SKM-1 (cell line): ENCODE data around the gene CHL1.

Experiments used
- DNase-seq: peaks from one replicate; lab custom pipeline; 2025; ENCODE audit not compliant: unreplicated experiment; lab: John Stamatoyannopoulos, UW

The CHL1 gene

DNA sequence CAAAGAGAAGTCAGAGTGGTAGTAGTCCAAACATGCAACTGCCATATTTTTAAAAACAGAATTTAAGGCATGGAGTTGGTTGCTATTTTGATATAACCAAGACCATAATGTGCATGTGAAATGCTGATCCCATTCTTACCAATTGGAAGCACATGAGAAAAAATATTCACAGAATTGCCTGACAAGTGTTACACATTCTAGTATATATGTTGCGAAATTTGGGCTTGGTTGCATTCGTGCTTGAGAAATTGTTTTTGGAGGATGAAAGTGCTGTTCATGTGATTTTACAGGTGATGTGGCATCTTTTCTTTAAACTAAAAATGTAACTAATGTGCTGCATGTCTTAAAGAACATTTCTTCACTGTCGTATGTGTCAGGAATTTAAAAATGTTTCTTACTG lies 199.7 kb downstream of the CHL1 start:
- peak; percentile 5 for DNase-seq

DNA sequence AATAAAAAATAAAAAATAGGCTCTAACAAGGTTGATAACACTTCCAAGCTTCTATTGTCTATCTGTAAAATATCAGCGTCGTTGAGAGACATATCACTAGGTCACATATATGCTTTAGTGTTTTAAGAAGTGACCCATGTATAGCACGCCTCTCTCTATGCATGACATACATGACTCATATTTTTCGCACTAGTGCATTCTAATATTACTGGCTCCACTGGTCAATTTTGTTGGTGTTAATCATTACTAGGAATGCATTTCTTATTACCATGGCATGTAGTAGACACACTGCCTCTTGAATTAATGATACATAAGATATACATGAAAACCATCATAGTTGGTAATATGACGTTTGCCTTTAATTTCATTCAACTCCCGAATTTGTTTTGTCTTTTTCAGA lies 203.1 kb downstream of the CHL1 start:
- DNase-seq = no peak

DNA sequence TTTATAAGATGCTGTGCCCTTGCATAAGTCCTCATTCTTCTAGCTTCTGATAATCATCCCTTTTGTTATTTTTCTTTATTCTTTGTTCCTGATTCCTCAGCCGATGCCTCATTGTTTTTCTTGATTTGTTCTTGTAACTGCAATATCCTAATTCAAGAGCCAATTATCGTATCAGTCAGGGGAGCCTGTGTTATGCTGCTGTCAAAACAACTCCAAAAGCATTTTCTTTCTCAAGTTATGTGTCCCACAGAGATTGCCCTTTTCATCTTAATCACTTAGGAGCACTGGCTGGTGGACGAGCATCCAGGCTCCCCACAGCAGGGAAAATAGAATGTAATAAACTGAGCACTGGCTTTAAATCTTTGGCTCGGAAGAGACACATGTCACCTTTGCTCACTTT lies 207.3 kb downstream of the CHL1 start:
- no peak for DNase-seq

DNA sequence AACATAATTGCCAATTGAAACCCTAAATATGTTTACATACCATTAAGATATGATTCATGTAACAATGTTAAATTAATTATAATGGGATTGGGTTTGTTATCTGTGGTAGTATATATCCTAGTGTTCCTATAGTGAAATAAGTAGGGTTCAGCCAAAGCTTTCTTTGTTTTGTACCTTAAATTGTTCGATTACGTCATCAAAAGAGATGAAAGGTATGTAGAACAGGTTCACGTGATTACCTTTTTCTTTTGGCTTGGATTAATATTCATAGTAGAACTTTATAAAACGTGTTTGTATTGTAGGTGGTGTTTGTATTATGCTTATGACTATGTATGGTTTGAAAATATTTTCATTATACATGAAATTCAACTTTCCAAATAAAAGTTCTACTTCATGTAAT lies 212.4 kb downstream of the CHL1 start:
- no peak for DNase-seq

DNA sequence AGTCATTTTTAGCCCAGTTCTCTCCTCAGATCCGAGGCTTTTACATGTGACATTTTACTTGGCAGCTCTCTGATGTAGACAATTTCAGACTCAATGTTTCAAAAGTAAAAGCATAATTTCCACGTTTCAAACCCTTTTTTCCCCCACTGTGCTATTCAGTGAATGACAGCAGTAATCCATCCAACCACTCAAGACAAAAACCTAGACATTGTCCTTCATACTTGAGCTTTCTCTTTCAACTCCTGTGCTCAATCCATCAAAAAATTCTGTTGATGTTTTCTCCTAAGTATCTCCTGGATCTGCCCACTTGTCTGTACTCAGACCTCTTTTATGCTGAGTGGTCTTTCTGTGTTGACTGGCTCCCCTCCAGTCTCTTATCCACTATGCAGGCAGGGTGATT lies 214.7 kb downstream of the CHL1 start:
- DNase-seq = no peak

DNA sequence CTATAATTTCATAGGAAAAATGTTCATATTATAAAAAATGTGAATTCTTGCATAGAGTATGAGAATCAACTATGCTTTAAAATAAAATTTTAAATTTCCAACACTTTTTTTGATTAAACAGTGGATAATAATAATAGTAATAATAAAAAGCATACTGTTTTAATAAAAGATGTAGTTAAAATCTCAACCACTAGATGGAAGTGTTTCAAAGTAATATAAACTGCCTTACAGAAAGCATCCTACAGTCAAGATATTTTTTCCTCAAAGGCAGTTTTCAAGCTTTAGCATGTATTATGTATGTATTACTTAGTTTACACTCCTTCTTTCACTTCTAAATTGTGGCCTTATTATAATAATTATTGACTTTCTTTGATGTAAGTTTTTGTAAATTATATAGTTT lies 217.5 kb downstream of the CHL1 start:
- no peak for DNase-seq

DNA sequence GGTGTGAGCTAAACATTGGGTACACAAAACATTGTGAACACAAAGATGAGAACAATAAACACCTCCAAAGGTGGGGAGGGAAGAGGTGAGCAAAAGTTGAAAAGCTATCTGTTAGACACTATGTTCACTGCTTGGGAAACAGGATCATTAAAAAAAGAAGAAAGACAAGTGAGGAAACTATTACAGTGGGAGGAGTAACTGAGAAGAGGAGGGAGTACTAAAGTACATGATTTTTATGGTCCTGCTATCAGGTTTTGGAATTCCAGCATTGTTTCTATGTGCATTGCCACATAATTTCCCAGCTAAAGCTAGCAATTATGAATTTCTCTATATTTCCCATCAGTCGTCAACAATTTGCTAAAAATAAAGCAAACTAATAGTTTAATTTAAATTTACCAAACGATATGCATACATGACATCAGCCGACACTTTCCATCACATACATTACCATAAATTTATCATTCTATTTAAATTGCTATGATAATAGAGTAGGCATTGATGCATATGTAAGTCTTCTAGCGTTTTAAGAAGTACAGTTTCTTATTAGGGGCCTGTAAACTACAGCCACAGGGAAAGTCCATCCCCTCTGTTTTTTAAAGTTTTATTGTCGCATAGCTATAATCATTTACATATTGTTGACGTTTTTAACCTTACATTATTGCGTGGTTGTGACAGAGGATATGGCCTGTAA lies 221.8 kb downstream of the CHL1 start:
- no peak for DNase-seq

DNA sequence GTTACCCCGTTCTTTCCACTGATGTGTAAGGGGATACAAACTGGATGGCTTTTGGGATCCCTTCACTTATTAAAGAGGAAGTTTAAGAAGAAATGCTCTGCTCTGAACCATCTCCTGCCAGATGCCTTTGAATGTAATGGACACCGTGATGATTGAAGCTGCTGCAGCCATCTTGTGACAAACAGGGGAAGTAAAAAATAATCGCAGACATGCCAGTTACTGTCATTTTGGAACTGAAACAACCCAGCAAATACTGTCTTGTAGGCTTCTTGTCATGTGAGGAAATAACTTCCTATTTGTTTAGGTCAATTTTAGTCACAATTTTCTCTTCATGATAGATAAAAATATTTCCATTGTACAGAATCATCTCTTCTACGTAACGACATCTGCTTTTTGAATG lies 224.0 kb downstream of the CHL1 start:
- DNase-seq = no peak

DNA sequence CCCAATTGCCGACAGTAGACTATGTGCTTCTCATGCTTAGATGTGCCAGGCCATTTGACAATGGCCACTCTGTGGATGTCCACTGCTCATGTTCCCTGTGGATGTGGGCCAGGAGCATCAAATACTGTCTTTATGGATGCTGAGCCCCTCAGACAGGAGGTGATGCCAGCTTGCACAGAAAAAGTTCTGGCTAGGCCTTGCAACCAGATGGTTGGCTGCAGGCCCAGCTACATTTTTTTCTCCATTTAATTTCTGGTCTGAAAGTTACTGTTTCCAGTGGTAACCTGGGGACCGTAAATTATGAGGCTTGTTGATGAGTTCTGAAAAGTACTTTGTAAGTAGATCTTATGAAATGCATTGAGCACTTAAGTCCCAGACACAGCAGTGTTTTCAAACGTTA lies 228.5 kb downstream of the CHL1 start:
- DNase-seq = no peak

DNA sequence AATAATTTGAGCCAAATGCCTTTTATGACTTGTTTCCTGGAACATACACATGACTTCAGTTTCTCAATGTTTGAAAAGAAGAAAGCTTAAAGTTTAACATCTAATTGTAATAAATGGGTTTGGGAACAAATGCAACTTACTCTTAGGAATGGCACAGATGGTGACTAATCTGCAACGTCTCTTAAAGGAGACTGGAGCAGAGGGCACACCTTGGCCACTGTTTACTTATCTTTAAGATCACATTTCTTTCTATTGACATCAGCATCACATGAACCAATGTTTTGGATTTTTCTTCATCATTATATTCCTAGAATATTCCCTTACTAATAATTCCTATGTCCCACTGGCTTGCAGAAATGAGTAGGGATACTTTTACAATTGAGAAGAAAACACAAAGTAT lies 229.5 kb downstream of the CHL1 start:
- no peak for DNase-seq

DNA sequence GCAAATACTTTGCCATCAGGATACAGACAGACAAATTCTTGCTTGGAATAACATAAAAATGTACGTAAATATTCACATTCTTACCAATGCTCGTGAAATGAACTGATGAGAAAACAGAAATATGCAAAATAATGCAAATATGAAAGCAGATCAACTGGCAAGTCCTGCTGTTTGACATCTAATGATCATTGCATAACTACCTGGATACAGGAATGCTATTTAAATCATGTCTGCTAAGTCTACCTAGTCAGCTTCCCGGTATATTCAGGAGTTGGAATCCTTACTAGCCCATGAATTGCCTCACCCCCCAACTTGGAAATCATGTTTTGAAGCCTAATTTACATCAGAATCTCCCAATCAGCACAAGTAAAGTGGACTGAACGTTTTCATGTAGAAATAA lies 230.6 kb downstream of the CHL1 start:
- DNase-seq = no peak

DNA sequence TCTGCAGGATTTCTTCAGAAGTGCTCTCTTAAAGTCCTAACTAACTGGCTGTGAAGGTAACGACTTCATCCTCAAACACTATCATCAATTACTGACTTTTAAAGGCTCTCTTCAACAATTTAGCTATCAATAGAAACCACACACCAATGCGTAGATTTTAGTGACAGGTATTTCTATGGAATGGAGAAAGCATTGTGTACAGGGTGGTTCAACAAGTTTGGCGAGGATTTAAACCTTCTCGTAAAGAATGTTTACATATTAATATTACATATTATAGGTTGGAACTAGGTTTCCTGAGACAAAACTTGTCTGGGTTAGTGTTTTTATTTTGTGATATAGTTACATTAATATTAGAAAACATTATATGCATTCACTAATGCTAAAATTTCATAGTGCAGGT lies 233.6 kb downstream of the CHL1 start:
- no peak for DNase-seq

DNA sequence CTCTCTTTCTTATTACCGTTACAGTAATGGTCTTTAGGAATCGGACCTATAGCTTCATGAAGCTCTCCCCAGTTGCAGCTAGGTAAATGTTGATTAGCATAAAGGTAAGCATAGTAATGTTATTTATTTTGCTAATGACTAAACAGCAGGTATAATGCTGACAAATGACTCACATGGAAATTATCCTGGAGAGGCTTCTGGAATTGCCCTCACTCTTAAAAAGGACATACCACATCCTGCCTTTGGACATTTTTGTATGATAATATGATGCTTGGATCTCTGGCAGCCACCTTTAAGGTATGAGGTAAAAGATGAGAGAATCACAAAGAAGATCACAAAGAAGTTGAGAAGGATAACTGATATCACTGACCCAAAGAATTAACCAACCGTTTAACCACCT lies 238.6 kb downstream of the CHL1 start:
- no peak for DNase-seq

DNA sequence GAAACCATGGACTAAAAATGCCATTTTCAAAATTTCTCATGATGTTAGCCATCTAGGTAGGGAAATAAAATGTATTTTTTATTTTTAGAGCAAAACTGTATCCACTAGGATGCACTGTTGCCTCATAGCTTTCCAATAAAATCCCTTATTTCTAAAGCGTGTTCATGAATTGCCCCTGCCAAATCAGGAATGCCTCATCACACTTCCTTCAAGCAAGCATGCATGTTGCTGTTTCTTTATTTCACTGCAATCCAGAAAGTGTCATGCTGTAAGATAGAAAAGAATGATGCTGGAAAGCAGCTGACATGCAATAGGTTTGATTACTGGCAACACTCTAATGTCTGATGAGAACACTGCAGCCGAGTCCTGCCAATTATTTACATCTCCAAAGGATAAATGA lies 239.5 kb downstream of the CHL1 start:
- DNase-seq = no peak

DNA sequence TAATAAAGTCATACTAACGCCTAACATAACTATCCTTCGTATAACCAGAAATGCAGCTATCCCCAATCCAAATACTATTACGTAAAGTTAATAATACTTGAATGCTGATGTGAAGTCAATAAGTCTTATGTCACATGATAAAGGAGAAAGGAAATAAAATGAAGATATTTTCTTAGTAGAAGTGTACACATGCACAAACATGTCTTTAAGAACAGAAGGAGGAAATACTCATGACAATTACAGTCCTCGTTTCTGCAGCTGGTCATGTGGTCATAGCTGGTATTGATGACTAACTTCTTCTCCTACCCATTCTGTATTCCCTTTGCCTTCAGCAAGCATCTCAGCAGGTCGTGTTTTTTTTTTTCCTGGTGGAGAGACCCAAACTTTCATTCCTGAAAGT lies 244.3 kb downstream of the CHL1 start:
- DNase-seq = no peak

DNA sequence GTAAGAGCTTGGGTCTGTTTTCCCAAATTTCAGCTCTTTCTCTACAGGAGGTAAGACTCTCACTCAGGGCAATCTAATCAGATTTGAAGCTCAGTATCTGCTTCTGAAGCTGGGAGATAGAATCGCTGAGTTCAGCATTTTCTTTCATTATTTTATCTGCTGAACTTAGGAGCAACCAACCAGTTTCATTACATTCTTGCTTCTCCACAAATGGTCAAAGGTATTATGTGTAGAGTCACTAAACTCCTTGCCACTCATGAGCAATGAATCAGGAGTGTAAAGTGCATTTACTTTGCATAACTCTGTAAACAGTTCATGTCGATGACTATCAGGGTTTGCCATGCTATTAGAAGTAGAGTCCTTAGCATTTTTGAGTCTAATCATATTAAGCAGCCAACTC lies 249.4 kb downstream of the CHL1 start:
- DNase-seq = no peak

DNA sequence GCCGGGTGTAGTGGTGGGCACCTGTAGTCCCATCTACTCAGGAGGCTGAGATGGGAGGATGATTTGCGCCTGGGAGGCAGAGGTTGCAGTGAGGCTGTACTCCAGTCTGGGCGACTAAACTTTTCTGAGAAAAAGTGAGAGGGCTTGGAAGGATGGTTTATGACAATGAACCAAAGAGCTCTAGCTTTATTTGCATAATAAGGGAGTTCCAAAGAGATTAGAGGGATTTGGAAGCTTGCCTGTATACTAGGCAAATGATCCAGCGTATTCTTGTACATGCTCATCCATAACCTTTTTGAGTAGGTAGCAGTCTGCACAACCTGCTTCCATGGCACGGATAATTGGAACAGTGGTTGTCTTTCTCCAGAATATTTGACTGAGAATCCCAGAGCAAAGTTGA lies 251.1 kb downstream of the CHL1 start:
- DNase-seq = no peak

DNA sequence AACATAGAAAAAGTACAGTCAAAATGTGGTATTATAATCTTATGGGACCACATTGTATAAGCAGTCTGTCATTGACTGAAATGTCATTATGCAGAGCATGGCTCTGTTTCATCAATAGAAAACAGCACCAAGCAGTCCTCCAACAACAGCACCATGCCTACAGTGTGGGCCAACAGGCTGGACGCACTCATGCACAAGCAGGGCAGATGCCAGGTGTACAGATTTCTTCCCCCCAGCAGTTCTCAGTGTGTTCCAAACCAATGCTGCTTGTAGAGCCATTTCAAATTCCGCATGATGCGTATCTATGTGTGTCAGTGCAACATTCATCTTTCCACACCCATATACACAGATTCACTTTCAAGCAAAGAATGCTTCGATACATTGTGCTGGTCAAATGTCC lies 253.1 kb downstream of the CHL1 start:
- DNase-seq = no peak

DNA sequence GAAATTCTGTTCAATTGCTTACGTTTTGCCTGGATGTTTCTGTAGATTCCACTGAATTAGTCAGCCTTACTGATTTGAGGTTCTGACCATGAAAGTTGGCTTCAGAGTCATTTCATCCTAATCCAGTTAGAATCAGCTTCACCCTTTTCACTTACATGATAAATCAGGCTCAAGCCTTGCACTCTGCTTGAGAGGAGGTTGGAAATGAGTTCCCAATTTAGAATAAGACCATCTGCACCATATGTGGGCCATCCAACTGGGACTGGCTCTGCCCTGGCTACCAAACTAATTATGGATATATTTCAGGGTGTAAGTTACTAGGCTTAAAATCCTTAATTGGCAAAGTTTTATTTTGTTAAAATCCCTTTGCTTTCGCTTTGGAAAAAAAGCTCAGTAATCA lies 255.7 kb downstream of the CHL1 start:
- no peak for DNase-seq

DNA sequence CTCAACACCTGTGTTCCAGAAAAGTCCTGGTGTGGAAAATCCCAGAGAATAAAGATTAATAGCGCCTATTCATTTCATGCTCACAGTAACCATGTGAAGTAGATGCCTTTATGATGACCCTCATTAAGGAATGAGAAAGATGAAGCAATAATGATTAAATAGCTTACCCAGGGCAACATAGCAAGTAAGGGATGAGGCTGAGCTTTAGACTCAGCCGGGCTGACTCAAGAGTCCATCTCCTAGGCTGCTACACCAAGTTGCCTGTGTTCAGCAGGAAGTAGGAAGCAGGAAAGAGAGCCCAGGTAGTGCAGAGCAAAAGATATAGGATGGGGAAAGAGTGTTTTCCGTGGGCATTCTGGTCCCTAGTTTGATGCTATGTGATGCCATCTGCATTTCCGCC lies 256.5 kb downstream of the CHL1 start:
- no peak for DNase-seq

DNA sequence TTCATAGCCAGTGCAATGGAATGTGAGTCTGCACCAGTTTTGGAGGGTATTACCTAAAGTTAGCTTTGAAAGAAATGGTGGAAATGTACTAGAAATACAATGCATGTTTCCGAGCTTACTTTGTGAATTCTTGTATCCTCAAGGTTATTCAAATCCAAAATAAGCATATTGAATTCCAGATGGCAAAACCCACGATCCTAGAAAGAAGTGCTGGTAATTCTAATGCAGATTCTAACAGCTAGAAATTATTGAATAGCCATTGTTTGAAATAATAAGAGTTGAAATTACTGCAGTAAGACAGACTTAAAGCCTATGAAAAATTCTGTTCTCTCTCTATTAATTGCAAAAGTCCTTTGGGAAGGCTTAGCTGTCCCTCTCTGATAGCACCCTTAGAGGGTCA lies 258.4 kb downstream of the CHL1 start:
- no peak for DNase-seq

DNA sequence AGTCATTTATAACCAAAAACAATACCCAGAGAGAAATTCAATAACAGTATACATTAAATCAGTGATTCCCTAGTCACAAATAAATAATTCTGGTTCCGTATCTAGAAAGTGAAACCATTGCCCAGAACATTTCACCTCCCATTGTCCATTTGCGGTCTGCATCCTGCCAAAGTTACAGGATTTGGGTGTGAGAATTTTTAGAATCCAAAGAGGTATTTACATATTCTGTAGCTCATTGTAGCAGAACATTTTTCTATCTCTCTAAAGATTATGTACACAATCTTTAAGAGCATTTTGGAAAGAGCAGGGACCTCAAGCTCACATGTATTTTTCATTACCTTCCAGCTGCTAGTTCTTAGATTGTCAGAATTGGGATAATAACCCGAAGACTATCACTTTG lies 261.6 kb downstream of the CHL1 start:
- DNase-seq = no peak

DNA sequence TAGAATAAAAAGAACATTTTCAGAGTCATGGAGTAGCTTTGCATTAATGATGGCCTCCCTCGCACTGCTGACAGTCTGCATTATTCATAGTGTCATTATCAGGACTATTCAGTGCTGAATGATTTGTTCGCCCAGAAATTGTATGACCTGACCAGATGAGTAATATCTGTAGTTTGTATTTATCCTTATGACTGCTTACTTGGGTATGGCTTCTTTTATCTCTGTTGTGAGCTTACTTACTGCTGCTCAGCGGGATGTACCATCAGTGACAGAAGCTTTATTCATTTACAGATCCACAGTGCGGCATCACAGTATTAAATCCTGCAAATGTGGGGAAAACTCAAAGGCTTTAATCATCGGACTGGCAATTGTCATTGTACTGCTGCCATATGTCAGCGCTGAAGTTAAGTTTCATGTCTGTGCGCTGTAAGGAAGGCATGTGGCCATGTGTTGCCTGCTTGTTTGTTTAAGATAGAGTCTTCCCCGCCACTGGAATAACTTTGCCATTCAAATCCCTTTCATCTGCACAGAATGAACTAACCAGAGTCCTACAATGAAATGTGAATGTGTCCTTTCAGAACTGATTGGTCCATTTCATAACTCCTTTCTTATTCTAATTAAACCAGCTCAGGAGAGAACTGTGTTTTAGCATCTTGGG lies 262.2 kb downstream of the CHL1 start:
- DNase-seq = no peak
